Stimulated activated naive B cell treated with anti-CD40 and anti-IgM and Interleukin-4, amounts not matched to agents 10 μg/mL and 1 μg/mL and 100 μg/mL, for 72 hours (primary cell): Measurements from ENCODE around the gene C3orf18.
A peak's percentile ranks its signal among the peaks of the same experiment; 100 is the strongest.

Experiments used
- ATAC-seq, 2 donors: fragments of 150-1000 bp; cut with Tn5 transposase; replicated peaks; 2 replicates each; pipeline ENCODE4 v1.10.0; 2021; ENCODE audit warnings: moderate library complexity in 1 of 2
- DNase-seq: peaks from one replicate; pipeline ENCODE4 v3.0.0; 2021
- H3K27ac Mint-ChIP-seq: one replicate; pipeline ENCODE4 v1.8.0; 2022; ENCODE audit warnings: mild to moderate bottlenecking, mixed read lengths
- H3K27me3 Mint-ChIP-seq, 2 donors: one replicate each; pipeline ENCODE4 v1.8.0; 2022; ENCODE audit warnings: mixed read lengths in 2 of 2
- H3K36me3 Mint-ChIP-seq, 2 donors: one replicate each; pipeline ENCODE4 v1.8.0; 2022; ENCODE audit warnings: mixed read lengths in 2 of 2, mild to moderate bottlenecking in 1 of 2
- H3K4me1 Mint-ChIP-seq, 2 donors: one replicate each; pipeline ENCODE4 v1.8.0; 2022; ENCODE audit warnings: mixed read lengths in 2 of 2, mild to moderate bottlenecking in 1 of 2
- H3K4me3 Mint-ChIP-seq, 2 donors: one replicate each; pipeline ENCODE4 v1.8.0; 2022; ENCODE audit warnings: mild to moderate bottlenecking in 2 of 2, mixed read lengths in 2 of 2, moderate library complexity in 1 of 2
- H3K9me3 Mint-ChIP-seq, 2 donors: one replicate each; pipeline ENCODE4 v1.8.0; 2022; ENCODE audit warnings: mixed read lengths in 2 of 2, mild to moderate bottlenecking in 1 of 2

The C3orf18 gene

DNA sequence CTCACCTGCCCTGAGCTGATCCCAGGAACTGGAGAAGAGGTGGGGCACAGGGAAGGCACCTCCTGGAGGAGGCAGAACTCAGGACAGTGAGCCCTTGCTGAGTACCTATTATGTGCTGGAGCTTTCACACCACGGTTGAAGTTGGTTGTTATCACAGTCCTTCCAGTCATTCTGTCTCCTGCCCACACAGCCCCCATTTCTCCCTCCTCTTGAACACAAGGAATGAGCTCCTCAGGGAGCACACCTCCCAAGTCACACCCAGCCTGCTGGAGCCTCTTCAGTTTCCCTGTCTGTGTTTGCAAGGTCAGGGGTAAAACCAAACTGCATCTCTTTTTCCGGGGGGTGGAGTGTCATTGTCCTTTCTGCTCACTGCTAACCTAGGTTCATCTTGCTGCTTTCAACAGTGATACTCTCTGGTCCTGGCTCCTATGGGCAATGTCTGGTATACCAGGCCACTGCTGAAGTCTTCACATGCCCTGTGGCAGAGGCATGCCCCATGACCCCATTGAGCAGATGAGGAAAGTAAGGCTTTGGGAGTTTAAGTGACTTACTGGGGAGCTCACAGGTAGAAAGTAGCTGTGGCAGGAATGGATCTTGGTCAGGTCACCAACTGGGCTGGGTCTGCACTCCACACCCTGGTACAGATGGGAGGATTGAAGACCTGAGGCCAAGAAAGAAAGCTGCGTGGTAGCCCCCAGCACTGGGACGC is 30.0 kb downstream of the C3orf18 start:
- no peaks in the 10 kb centered on the region for H3K36me3 Mint-ChIP-seq
- no peaks in the 10 kb centered on the region for H3K9me3 Mint-ChIP-seq
- no peak for ATAC-seq
- no peak for DNase-seq
- H3K27ac Mint-ChIP-seq, result no peak overlapping the region
- no peaks in the 10 kb centered on the region for H3K4me1 Mint-ChIP-seq
- H3K4me3 Mint-ChIP-seq, result no peak overlapping the region
- peaks cover 52 to 81% of the 10 kb centered on the region in 2 donors for H3K27me3 Mint-ChIP-seq

DNA sequence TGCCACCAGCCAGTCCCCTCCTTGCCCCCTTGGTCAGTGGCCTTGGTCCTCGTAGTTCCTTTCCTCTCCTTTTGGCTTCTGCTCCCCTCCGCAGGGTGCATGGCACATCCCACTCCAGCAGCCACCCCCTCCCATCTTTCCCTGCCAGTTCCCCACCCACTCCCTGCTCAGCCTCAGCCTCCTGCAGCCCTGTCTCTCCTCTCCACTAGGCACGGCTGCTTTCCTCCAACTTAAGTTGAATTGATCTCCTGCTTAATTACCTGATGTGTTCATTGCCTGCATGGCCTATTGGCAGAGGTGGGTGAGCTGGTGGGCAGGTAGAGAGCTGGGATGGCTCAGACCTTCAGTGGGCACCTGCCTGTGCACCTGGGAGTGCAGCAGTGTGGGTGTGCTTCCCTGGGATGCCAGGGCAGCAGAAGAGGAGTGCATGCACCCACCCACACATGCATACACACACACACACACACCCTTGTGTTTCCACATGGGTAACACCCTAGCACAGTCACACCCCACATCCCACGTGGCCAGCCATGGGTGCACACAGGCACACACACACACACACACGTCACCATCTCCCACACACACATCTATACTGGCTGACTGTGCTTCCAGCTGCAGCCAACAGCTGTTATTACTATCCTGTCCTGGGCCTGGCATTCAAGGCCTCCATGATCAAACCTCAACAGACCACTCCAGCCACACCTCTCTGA is 30.9 kb downstream of the C3orf18 start:
- no peak overlapping the region for H3K27ac Mint-ChIP-seq
- ATAC-seq (no peak), DNase-seq (no peak)
- peaks cover 58 to 87% of the 10 kb centered on the region in 2 donors for H3K27me3 Mint-ChIP-seq
- H3K9me3 Mint-ChIP-seq, result no peaks in the 10 kb centered on the region
- no peaks in the 10 kb centered on the region for H3K36me3 Mint-ChIP-seq
- no peak overlapping the region for H3K4me3 Mint-ChIP-seq
- no peaks in the 10 kb centered on the region for H3K4me1 Mint-ChIP-seq

DNA sequence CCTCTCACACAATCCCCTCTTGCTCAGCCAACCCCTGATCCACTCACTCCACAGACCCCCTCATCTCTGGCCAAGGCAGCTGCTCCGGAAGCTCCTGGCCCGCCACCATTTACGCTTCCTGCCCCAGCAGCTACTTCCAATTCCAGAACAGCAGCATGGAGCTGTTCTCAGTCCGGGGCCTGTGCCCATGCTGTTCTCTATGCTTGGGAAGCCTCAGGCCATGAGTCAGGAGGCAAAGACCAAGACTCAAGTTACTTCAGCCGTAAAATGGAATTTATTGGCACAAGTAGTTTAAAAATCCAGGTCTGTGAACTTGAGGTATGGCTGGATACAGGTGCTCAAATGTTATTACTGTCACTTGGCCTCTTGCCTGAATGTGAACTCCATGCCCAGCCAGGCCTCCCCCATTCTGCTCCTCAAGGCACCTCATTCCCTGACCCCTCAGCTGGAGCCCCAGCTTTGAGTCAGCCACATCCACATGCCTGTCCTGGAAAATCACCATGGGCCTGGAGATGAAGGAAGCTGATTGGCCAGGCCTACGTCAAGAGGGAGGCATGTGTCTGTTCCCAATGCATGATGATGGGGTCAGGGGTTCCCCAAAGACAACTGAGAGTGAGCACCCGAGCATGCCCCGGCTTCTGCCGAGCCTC is 32.7 kb downstream of the C3orf18 start:
- ATAC-seq, result no peak
- H3K27me3 Mint-ChIP-seq, result peaks cover 55 to 75% of the 10 kb centered on the region in 2 donors
- H3K9me3 Mint-ChIP-seq, result no peaks in the 10 kb centered on the region
- no peak overlapping the region for H3K4me3 Mint-ChIP-seq
- no peak for DNase-seq
- H3K36me3 Mint-ChIP-seq, result no peaks in the 10 kb centered on the region
- H3K27ac Mint-ChIP-seq, result no peak overlapping the region
- no peaks in the 10 kb centered on the region for H3K4me1 Mint-ChIP-seq

DNA sequence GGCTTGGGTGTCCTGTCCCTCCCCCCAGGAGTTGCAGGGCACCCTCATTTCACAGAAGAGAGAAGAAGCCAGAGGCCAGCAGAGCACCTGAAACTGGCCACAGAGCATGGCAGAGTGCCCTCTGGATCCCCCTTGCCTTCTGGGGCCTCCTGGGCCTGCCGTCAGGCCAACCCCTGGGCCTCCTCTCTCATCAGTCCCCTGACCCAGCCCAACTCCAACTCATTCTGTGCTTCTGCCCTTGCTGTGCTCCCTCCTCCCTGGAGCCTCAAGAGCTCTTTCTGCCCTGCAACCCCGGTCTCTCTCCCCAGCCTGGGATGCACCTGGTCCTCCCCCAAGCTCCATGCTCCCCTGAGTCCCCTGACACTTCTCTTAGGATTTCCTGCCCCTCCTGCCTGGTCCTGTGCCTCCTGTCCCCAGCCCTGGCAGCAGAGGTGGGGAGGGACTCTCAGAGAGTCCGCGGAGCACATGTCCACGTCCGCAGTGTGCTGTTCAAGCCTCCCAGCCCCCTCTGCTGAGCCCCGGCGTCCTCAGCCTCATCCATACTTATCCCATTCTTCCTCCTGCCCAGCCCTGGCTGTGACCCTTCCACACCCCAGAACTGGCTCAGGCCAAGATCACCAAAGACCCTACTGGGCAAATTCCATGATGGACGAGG is 33.6 kb downstream of the C3orf18 start:
- no peaks in the 10 kb centered on the region for H3K4me1 Mint-ChIP-seq
- H3K27me3 Mint-ChIP-seq, result peaks cover 53 to 70% of the 10 kb centered on the region in 2 donors
- H3K9me3 Mint-ChIP-seq, result no peaks in the 10 kb centered on the region
- DNase-seq, result no peak
- H3K4me3 Mint-ChIP-seq, result no peak overlapping the region
- no peak for ATAC-seq
- no peak overlapping the region for H3K27ac Mint-ChIP-seq
- no peaks in the 10 kb centered on the region for H3K36me3 Mint-ChIP-seq

DNA sequence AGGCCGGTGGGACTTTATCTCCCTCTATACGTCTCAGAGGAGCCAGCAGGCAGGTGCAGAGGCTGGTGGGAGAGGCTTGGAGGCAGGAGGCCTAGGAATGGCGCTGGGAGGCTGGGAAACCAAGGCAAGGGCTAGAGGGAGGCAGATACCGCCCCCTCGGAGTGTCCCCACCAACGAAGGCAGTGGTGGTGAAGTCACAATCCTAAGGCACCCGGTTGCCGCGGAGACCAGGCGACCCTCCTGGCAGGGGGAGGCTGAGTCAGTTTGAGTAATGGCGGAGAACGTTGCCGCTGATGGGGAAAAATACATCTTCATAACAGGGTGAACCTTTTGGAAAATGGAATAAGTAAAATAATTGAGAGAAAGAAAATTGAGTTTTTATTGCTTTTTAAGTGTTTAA is 34.2 kb downstream of the C3orf18 start:
- ATAC-seq (no peak), DNase-seq (no peak)
- no peak overlapping the region for H3K4me3 Mint-ChIP-seq
- H3K4me1 Mint-ChIP-seq, result no peaks in the 10 kb centered on the region
- H3K27me3 Mint-ChIP-seq, result peaks cover 53 to 70% of the 10 kb centered on the region in 2 donors
- H3K9me3 Mint-ChIP-seq, result no peaks in the 10 kb centered on the region
- no peaks in the 10 kb centered on the region for H3K36me3 Mint-ChIP-seq
- no peak overlapping the region for H3K27ac Mint-ChIP-seq

DNA sequence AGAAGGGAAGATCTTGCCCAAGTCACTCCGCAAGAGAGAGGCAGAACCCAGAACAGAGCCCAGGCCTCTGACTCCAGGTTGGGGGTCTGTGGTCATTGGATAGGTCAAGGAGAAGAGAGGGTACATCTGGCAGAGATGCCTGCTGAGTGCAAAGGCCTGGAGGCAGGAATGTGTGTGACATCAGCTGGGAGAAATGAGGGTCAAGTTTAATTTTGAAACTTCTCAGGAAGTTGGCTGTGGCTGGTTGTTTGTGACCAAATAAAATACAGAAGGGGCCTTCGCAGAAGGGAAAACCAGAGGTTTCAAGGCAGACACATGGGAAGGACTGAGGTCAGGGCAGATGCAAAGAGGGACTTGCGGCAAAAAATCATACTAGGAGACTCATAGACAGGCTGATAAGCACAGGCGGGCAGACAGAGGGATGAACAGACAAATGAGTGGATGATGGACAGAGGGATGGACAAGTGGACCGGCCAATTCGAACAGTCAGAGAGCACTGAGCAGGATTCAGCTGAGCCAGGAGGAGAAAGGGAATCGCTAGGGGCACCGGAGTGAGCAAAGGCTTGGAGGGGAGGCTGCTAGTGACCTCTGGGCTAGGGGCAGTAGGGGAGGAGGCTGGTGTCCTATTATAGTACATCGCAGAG is 35.4 kb downstream of the C3orf18 start:
- Mint-ChIP-seq H3K27ac (no peak overlapping the region), H3K4me1 (no peaks in the 10 kb centered on the region), H3K9me3 (no peaks in the 10 kb centered on the region), H3K36me3 (no peaks in the 10 kb centered on the region), H3K4me3 (no peak overlapping the region), H3K27me3 (peaks cover 50 to 74% of the 10 kb centered on the region in 2 donors)
- DNase-seq (no peak), ATAC-seq (no peak)

DNA sequence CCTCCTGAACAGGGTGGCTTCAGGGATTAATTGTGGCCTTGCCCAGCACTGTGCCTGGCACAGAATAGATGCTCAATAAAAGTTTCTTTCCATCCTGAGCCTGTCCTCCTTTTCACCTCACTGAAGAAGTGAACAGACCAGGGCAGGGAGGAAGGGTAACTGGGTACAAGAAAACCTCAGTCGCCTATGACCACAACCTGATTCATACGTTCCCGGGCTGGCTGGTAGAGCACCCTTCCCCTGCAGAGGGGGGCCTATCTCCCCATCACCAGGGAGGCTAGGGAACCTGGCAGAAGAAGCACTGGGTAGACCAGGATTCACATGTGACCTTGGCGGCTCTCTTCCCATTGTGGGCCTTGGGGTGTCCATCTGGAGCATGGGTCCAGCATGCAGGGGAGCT is 36.3 kb downstream of the C3orf18 start:
- Mint-ChIP-seq H3K4me3 (no peak overlapping the region), H3K9me3 (no peaks in the 10 kb centered on the region), H3K36me3 (no peaks in the 10 kb centered on the region), H3K27me3 (peaks cover 41 to 72% of the 10 kb centered on the region in 2 donors), H3K4me1 (peaks cover 0 to 1% of the 10 kb centered on the region in 2 donors), H3K27ac (no peak overlapping the region)
- DNase-seq (no peak), ATAC-seq (no peak)

DNA sequence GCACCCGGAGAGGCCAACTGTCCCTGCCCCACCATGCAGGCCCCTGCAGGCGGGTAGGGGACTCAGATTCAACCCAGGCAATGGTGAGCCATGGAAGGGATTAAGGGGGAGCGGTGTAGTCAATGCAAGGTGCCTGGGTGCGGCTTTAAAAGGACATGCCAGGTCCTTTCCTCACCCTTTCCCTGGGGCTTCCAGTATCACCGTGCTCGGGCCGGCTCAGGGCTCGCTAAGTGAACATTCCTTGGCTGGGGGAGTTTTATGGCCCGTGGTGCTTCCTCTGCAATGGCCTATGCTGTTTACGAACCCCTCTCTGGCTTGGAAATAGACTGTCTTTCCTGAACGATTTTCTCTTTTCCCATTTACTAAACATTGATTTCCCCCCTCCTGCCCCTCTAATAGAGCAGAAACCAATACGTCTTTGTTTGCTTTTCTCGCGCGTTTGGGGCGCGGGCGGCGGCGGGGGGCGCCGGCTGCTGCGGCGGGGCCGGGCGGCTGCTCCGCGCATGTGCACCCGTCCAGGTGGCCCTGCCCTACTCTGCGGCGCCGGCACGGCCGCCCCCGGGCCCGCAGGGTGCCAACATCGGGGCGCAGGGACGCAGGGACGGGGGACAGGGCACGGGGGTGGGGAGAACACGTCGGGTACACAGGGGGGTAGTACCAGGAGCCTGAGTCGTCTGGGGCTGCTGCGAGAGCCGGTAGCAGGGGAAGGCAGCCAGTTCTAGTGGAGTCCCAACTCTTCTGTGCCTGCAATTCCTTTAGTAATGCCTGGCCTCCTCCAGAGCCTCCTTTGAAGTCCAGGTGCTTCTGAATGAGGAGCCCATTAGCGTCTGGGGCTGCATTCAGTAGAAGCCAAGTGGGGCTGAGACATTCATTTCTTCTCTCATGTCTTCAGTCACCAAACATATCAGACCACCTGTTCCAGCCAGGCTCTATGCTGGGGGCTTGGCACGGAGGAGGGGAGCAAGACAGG is 37.3 kb downstream of the C3orf18 start:
- no peaks in the 10 kb centered on the region for H3K9me3 Mint-ChIP-seq
- H3K4me1 Mint-ChIP-seq, result peaks cover 0 to 2% of the 10 kb centered on the region in 2 donors
- no peak overlapping the region for H3K4me3 Mint-ChIP-seq
- no peak overlapping the region for H3K27ac Mint-ChIP-seq
- no peaks in the 10 kb centered on the region for H3K36me3 Mint-ChIP-seq
- DNase-seq (no peak), ATAC-seq (no peak)
- peaks cover 38 to 66% of the 10 kb centered on the region in 2 donors for H3K27me3 Mint-ChIP-seq

DNA sequence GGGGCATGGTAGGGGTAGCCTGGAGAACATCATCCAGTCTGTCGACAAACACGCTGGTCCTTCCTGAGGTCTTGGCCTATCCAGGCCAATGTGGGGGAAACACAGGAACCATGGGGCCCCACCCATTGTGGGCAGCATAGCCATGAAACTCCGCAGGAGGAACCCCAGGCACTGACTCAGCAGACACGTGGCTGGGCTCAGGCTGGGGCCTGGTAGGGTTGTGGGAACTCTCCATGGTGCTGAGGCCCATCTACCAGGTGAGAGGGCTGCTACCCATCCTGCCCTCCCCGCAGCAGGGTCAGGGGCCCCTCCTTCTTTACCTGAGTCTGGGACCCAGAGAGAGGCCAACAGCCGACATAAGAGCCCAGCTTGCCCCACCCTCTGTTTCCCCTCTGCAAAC is 41.6 kb downstream of the C3orf18 start:
- Mint-ChIP-seq H3K36me3 (no peaks in the 10 kb centered on the region), H3K4me3 (no peak overlapping the region), H3K27me3 (peaks cover 19 to 51% of the 10 kb centered on the region in 2 donors), H3K4me1 (peaks cover 0 to 2% of the 10 kb centered on the region in 2 donors), H3K9me3 (no peaks in the 10 kb centered on the region), H3K27ac (no peak overlapping the region)
- peak; percentile 34 for DNase-seq
- peak; percentile 90 to 94 for ATAC-seq

DNA sequence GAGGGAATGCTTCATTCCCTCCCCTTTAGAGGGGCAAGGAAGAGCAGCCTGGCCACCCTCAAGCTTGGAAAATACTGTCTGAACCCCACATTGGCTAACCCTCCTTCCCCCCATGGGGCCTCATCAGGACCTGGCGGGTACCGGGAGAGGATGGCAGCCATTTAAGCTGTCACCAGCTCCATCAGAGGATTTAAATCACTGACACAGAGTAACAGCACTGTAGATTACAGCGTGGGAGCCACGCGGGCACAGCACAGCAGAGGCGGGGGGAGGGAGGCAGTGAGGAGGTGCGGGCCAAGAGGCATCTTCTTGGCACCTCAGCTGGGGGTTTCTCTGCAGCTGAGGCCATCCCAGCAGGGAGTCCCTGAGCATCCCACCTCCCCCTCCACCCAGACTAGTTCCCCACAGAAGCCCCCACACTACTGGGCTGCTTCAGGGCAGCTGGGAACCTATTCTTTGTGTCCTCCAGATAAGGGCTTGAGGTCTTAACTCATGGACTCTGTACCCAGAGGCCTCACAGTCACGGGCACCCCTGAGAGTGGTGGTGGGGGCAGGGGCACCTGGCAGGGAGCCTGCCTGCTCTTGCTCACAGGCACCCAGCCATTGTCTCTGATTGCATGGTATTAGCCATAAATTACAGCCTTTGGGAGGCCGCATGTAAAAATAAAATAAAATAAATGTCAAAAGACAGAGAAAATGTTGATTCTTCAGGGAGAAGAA is 42.2 kb downstream of the C3orf18 start:
- Mint-ChIP-seq H3K4me1 (peaks cover 0 to 2% of the 10 kb centered on the region in 2 donors), H3K36me3 (no peaks in the 10 kb centered on the region)

DNA sequence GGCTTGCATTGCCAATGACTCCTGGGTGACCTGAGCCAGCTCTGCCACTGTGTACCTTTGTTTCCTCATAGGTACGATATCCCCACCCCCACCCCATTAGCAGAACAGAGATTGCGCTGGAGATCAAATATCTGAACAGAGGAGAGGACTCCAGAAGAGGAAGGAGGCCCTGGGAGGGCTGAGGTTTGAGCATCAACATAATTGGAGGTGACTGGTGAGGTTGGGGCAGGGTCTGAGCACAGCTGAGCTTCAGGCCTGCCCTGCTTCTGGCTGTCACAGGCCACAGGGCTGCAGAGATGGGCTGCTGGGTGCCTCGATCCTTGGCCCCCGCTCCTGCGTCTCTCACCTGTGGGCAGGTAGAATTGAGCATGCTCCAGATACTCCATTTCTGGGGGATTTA is 42.8 kb downstream of the C3orf18 start:
- H3K36me3 Mint-ChIP-seq, result no peaks in the 10 kb centered on the region
- no peak overlapping the region for H3K27ac Mint-ChIP-seq
- ATAC-seq, result no peak
- H3K27me3 Mint-ChIP-seq, result peaks cover 14 to 54% of the 10 kb centered on the region in 2 donors
- DNase-seq, result no peak
- H3K4me1 Mint-ChIP-seq, result peaks cover under 1 to 2% of the 10 kb centered on the region in 2 donors
- H3K4me3 Mint-ChIP-seq, result no peak overlapping the region
- H3K9me3 Mint-ChIP-seq, result no peaks in the 10 kb centered on the region

More for the DNA sequence above, 42.2 kb downstream of the C3orf18 start:
- no peak for DNase-seq
- Mint-ChIP-seq H3K27ac (no peak overlapping the region), H3K4me3 (no peak overlapping the region), H3K27me3 (peaks cover 19 to 56% of the 10 kb centered on the region in 2 donors), H3K9me3 (no peaks in the 10 kb centered on the region)
- ATAC-seq, result peak in 1 of 2 donors; percentile 12

DNA sequence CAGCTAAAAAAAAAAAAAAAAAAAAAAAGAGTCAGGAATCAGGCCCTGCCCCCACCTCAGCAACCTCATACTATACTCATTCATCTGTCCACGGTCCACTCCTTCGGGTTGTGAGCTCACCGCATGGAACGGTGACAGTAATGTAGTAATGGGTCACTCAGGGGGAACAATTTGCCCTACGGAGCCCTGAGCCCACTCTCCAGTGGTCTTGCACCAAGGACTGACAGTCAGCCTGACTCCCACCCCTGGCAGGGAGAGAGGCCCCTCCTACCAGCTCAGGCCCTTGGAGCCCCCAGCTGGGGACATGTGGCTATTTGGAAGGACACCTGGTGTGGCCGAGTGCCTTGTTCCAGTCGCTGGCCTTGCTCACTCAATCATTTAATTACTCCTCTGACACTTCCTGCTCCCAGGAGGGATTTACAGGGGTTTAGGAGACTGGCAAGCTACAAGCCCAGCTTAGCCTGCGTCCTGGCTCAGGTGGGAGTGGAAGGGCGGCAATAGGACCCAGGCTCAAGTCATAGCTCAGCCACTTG is 44.2 kb downstream of the C3orf18 start:
- no peak overlapping the region for H3K27ac Mint-ChIP-seq
- H3K4me1 Mint-ChIP-seq, result peaks cover 9% of the 10 kb centered on the region in 2 donors
- no peak for DNase-seq
- no peak for ATAC-seq
- H3K27me3 Mint-ChIP-seq, result peaks cover 12 to 44% of the 10 kb centered on the region in 2 donors
- no peak overlapping the region for H3K4me3 Mint-ChIP-seq
- H3K9me3 Mint-ChIP-seq, result no peaks in the 10 kb centered on the region
- no peaks in the 10 kb centered on the region for H3K36me3 Mint-ChIP-seq
